Renal cortical epithelial cell (primary cell): ENCODE results near the gene CFTR. TPM values are rescaled to one million over a fixed set of nuclear protein-coding genes. Genes with fewer than 3 reads are reported as not detected.

Experiments
- DNase-seq: peaks from one replicate; pipeline ENCODE4 v3.0.0-alpha.2; 2011; ENCODE audit warnings: low read depth
- total RNA-seq: library from RNA; depleted of rRNA; stranded (reverse); fragments of >200 nt; gene quantifications from 2 replicates; pipeline ENCODE4 v1.2.3, GENCODE V29; 2014

Gene CFTR
- total RNA-seq, 1 donor from 2014 or later: 10.9 TPM

- no peak for DNase-seq
Observed at GRCh38 chr7:117648203-117648866, 168.5 kb downstream of the CFTR start.

DNA sequence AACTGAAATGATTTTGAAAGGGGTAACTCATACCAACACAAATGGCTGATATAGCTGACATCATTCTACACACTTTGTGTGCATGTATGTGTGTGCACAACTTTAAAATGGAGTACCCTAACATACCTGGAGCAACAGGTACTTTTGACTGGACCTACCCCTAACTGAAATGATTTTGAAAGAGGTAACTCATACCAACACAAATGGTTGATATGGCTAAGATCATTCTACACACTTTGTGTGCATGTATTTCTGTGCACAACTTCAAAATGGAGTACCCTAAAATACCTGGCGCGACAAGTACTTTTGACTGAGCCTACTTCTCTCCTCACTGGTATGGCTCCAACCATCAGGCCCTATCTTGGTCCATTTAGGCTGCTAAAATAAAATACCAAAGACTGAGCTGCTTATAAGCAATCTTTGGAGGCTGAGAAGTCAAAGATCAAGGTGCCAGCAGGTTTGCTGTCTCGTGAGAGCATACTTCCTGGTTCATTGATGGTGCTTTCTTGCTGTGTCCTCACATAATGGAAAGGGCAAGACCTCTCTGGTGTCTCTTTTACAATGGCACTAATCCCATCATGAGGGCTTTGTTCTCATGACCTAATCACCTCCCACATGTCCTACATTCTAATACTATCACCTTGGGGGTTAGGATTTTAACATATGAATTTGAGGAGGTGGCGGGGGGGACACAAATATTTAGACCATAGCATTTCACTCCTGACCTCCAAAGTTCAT, 173.3 kb downstream of the CFTR start:
- no peak for DNase-seq

DNA sequence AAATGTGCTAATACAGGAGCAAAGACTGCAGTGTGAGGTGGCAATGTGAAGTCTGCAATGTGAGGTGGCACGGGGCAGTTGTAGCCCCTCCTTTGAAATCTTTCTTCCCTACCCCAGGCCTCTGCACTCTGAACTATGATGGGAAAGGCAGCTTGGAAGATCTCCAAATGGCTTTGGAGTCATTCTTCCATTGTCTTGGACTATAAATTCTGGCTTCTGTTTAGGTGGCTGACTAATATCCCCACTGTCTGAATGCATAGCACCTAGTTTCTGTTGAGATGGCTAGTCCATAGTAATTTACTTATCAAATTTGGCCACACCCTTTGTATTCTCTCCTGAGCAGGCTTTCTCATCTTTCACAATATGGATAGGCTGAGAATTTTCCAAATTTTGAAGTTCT, 175.0 kb downstream of the CFTR start:
- peak; percentile 69 for DNase-seq

GRCh38 chr7:117656806-117657205, 177.0 kb downstream of the CFTR start:
- DNase-seq: peak; percentile 56

DNA sequence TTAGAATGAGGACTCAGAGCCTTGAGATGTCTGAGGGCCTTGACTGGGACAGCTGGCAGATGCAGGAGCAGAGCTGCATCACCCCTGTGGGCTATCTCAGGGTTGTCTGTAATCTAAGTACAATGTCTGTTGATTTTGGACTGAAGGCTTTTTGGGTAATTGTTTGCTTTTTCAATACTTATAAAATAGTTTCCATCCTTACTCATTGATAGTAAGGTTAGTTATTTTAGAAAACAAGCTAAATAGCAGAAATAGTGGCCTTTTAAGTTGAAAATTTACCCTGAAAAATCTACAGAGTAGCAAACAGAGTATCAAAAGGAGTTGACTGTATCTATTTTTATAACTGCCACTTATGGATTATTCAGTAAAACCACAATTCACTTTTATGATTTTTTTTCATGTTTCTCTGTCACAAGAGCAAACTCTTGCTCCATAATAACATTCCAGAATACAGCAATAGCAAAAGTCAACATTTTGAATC, 179.7 kb downstream of the CFTR start:
- DNase-seq: no peak

GRCh38 chr7:117661328-117661727, 181.5 kb downstream of the CFTR start:
- no peak for DNase-seq

DNA sequence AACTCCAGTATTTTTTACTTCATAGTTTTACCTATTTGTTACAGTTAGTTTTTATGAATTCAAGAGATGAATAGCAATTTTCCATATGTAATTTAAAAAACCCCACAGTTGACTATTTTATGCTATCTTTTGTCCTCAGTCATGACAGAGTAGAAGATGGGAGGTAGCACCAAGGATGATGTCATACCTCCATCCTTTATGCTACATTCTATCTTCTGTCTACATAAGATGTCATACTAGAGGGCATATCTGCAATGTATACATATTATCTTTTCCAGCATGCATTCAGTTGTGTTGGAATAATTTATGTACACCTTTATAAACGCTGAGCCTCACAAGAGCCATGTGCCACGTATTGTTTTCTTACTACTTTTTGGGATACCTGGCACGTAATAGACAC, 184.2 kb downstream of the CFTR start:
- DNase-seq: no peak

DNA sequence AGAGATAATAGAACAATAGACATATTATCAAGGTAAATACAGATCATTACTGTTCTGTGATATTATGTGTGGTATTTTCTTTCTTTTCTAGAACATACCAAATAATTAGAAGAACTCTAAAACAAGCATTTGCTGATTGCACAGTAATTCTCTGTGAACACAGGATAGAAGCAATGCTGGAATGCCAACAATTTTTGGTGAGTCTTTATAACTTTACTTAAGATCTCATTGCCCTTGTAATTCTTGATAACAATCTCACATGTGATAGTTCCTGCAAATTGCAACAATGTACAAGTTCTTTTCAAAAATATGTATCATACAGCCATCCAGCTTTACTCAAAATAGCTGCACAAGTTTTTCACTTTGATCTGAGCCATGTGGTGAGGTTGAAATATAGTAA, 185.5 kb downstream of the CFTR start:
- peak; percentile 35 for DNase-seq

- DNase-seq: peak; percentile 87
Observed at GRCh38 chr7:117666031-117666430, 186.2 kb downstream of the CFTR start.

DNA sequence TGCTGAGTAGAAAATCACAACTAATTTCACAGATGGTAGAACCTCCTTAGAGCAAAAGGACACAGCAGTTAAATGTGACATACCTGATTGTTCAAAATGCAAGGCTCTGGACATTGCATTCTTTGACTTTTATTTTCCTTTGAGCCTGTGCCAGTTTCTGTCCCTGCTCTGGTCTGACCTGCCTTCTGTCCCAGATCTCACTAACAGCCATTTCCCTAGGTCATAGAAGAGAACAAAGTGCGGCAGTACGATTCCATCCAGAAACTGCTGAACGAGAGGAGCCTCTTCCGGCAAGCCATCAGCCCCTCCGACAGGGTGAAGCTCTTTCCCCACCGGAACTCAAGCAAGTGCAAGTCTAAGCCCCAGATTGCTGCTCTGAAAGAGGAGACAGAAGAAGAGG, 186.9 kb downstream of the CFTR start:
- no peak for DNase-seq

GRCh38 chr7:117667456-117667855, 187.6 kb downstream of the CFTR start:
- DNase-seq: peak; percentile 59

- DNase-seq: no peak
Observed at GRCh38 chr7:117669818-117670217, 190.0 kb downstream of the CFTR start.

GRCh38 chr7:117672453-117672852, 192.6 kb downstream of the CFTR start:
- DNase-seq: peak; percentile 31

GRCh38 chr7:117673367-117673766, 193.5 kb downstream of the CFTR start:
- DNase-seq: peak; percentile 72

- DNase-seq: peak; percentile 74
Observed at GRCh38 chr7:117673839-117674238, 194.0 kb downstream of the CFTR start.

DNA sequence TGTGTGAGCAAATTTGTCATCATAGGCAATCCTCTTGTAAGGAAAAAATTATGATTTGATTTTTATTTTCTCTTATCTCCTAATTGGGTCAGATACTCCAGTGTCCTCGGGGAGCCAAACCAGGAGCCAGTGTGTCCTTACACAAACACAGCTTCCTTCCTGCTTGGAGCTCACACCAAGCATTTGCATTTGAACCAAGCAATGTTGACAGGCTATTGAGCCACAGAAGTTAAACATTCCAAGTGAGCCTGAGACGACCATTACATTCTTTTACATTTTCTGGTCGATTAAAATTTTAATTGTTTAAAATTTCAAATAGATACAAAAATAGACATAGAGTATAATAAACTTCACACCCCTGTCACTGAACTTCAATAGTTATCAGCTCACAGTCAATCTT, 194.8 kb downstream of the CFTR start:
- DNase-seq: no peak

GRCh38 chr7:117675497-117676435, 195.9 kb downstream of the CFTR start:
- DNase-seq: no peak

GRCh38 chr7:117679120-117679519, 199.3 kb downstream of the CFTR start:
- DNase-seq: no peak

- peak; percentile 99 for DNase-seq
Observed at GRCh38 chr7:117682681-117683385, 203.0 kb downstream of the CFTR start.

DNA sequence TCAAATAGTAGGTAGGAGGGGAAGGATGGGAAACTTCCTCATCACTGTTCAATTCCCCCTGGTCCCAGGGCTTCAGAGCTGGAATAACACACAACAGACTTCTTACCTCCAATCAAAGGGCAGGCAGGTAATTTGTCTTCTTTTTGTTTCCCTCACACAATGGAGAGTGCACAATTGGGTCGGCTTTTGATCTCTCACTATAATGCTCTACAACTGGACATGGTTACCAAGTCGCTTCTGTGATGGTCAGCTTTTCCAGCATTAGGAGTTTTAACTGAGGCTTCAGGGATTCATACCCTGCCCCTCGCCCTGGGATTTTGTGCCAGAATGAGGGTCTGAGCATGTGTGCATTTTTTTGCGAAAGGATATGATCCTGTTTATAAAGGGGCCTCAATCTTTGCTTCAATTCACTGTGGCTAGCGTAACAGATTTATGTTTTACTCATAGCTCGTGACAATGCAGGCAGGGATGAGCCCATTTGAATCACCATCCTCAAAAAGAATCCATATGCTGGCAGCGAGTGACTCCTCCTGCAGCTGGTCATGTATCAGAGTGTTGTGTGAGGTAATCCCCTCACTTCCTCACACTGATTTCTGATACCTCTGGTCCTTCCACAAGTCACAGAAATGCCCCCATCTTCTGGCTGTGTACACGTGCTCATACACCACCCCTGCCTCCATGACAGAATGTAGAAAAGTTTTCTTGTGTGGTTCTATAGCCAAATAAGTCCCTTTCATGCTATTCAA, 203.8 kb downstream of the CFTR start:
- DNase-seq: no peak

DNA sequence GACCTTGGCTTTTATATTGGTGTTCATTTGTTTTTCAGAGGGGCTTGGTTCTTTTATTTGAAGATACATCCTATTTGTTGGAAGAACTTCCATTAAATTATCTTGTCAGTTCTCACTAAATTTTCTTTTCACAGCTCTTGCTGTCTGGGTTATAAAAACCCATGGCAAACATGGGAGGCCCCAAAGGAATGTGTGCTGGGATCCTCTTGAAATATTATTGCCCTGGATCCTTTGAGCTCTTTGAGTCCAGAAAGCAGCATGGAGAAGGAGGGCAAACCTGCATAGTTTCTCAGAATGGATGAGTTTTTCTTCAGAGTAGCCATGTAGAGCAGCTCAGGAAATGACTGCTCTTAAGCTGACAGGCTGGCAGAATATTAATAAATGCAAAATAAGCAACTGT, 206.0 kb downstream of the CFTR start:
- no peak for DNase-seq
